Liver (tissue), 9 donors: ENCODE measurements around the gene TWIST2. TPM values are rescaled to one million over a fixed set of nuclear protein-coding genes. Genes with fewer than 3 reads are reported as not detected.

ENCODE experiments used
- DNase-seq: peaks from one replicate; pipeline ENCODE4 v3.0.0-alpha.2; 2017; ENCODE audit warnings: low spot score
- H3K27ac ChIP-seq, 2 donors: one replicate each; pipeline ENCODE4 v1.7.0; 2013; ENCODE audit warnings: inconsistent platforms in 2 of 2, low read length in 2 of 2, control low read depth in 1 of 2, low read depth in 1 of 2, mild to moderate bottlenecking in 1 of 2
- H3K27me3 ChIP-seq, 4 donors: one replicate each; pipeline versions ENCODE4 v1.6.1 to v1.7.0; 2013; ENCODE audit warnings: low read length in 3 of 4, inconsistent platforms in 1 of 4, mild to moderate bottlenecking in 1 of 4, moderate library complexity in 1 of 4; ENCODE audit not compliant: control insufficient read depth in 4 of 4, insufficient read depth in 4 of 4
- H3K36me3 ChIP-seq, 4 donors: one replicate each; pipeline versions ENCODE4 v1.6.1 to v1.7.0; 2013; ENCODE audit warnings: low read length in 3 of 4, mild to moderate bottlenecking in 3 of 4, low read depth in 1 of 4, moderate library complexity in 1 of 4; ENCODE audit not compliant: control insufficient read depth in 4 of 4, insufficient read depth in 3 of 4
- H3K4me1 ChIP-seq, 4 donors: one replicate each; pipeline versions ENCODE4 v1.6.1 to v1.7.0; 2013; ENCODE audit warnings: low read length in 3 of 4, mild to moderate bottlenecking in 3 of 4, moderate library complexity in 1 of 4; ENCODE audit not compliant: control insufficient read depth in 4 of 4, insufficient read depth in 4 of 4
- H3K4me3 ChIP-seq, 3 donors: one replicate each; pipeline versions ENCODE4 v1.6.1 to v1.7.0; 2013; ENCODE audit warnings: low read length in 3 of 3, control low read depth in 1 of 3, low read depth in 1 of 3, mild to moderate bottlenecking in 1 of 3
- H3K9ac ChIP-seq, 2 donors: one replicate each; pipeline ENCODE4 v1.7.0; 2013; ENCODE audit warnings: low read length in 2 of 2, mild to moderate bottlenecking in 2 of 2, moderate library complexity in 2 of 2, control low read depth in 1 of 2, low read depth in 1 of 2
- H3K9me3 ChIP-seq, 4 donors: one replicate each; pipeline versions ENCODE4 v1.6.1 to v1.7.0; 2013; ENCODE audit warnings: low read length in 3 of 4; ENCODE audit not compliant: control insufficient read depth in 4 of 4
- ATF3 ChIP-seq: IDR thresholded peaks from 2 replicates; pipeline ENCODE4 v1.6.1; 2016; ENCODE audit warnings: antibody characterized with exemption
- CTCF ChIP-seq: fragments of 150-350 bp; IDR thresholded peaks from 2 replicates; pipeline ENCODE4 v1.5.1; 2017; ENCODE audit warnings: improper control_type of control experiment, low read depth, low read length; ENCODE audit not compliant: missing input control
- EGR1 ChIP-seq, 2 donors: IDR thresholded peaks; 2 replicates each; pipeline ENCODE4 v1.6.1; 2016 to 2018; ENCODE audit warnings: antibody characterized with exemption in 2 of 2, low read depth in 2 of 2
- FOXA1 ChIP-seq: IDR thresholded peaks from 2 replicates; pipeline ENCODE4 v1.6.1; 2016; ENCODE audit warnings: antibody characterized with exemption
- FOXA2 ChIP-seq: IDR thresholded peaks from 2 replicates; pipeline ENCODE4 v1.6.1; 2016; ENCODE audit warnings: antibody characterized with exemption
- GABPA ChIP-seq, 2 donors: IDR thresholded peaks in 1 of 2; conservative IDR thresholded peaks in 1 of 2; 2 replicates each; pipeline ENCODE4 v1.6.1; 2016; ENCODE audit warnings: antibody characterized with exemption in 2 of 2, mild to moderate bottlenecking in 1 of 2, moderate library complexity in 1 of 2
- HNF4A ChIP-seq, 2 donors: conservative IDR thresholded peaks; 2 replicates each; pipeline ENCODE4 v1.6.1; 2016; ENCODE audit warnings: antibody characterized with exemption in 2 of 2, mild to moderate bottlenecking in 2 of 2
- HNF4G ChIP-seq: IDR thresholded peaks from 2 replicates; pipeline ENCODE4 v1.6.1; 2016; ENCODE audit warnings: antibody characterized with exemption
- JUND ChIP-seq, 2 donors: IDR thresholded peaks; 2 replicates each; pipeline ENCODE4 v1.6.1; 2016; ENCODE audit warnings: antibody characterized with exemption in 2 of 2
- MAX ChIP-seq: IDR thresholded peaks from 2 replicates; pipeline ENCODE4 v1.6.1; 2016; ENCODE audit warnings: antibody characterized with exemption
- NR2F2 ChIP-seq: IDR thresholded peaks from 2 replicates; pipeline ENCODE4 v1.6.1; 2016; ENCODE audit warnings: antibody characterized with exemption
- RAD21 ChIP-seq, 2 donors: IDR thresholded peaks; 2 replicates each; pipeline ENCODE4 v1.6.1; 2016; ENCODE audit warnings: antibody characterized with exemption in 2 of 2, mild to moderate bottlenecking in 2 of 2
- REST ChIP-seq: IDR thresholded peaks from 2 replicates; pipeline ENCODE4 v1.6.1; 2016; ENCODE audit warnings: antibody characterized with exemption, mild to moderate bottlenecking
- SP1 ChIP-seq: IDR thresholded peaks from 2 replicates; pipeline ENCODE4 v1.6.1; 2018; ENCODE audit warnings: antibody characterized with exemption, mild to moderate bottlenecking
- TAF1 ChIP-seq: conservative IDR thresholded peaks from 2 replicates; pipeline ENCODE4 v1.6.1; 2016; ENCODE audit warnings: antibody characterized with exemption, mild to moderate bottlenecking
- YY1 ChIP-seq: IDR thresholded peaks from 2 replicates; pipeline ENCODE4 v1.6.1; 2016; ENCODE audit warnings: antibody characterized with exemption, mild to moderate bottlenecking
- ZBTB33 ChIP-seq: IDR thresholded peaks from 2 replicates; pipeline ENCODE4 v1.6.1; 2016; ENCODE audit warnings: antibody characterized with exemption
- WGBS: extraction: QIAGEN DNeasy Blood & Tissue Kit; methylation state at CpG from one replicate; pipeline ENCODE4 v1.1.7; 2013; 5-methylcytosine and 5-hydroxymethylcytosine counted together
- polyA plus RNA-seq, 2 donors: library from polyadenylated mRNA; stranded (reverse) in 1 of 2; unstranded in 1 of 2; fragments of 200-250 nt in 1 of 2; fragments of >200 nt in 1 of 2; fragmentation: Nextera tagmentation in 1 of 2; extraction: Ambion mirVana in 1 of 2; gene quantifications; one replicate each; pipeline versions ENCODE4 v1.2.1 to v1.2.3, GENCODE V29; 2013 to 2015
- total RNA-seq, 2 donors: library from RNA; depleted of rRNA; stranded (reverse); fragments of >200 nt; gene quantifications; one replicate each; pipeline ENCODE4 v1.2.3, GENCODE V29; 2014
- donor health status: healthy.
- donor health status: healthy.
- donor health status: healthy.
- donor health status: healthy.
- donor health status: healthy.

The TWIST2 gene
- total and polyA plus RNA-seq, 4 donors, result 0.17 to 0.20 (median 0.19) TPM; not detected in 1

- no peaks in the 10 kb centered on the region for H3K36me3 ChIP-seq
- H3K27ac ChIP-seq, result no peak overlapping the region
- WGBS, result 82% methylated on average over 20 of the region's 20 CpGs
- DNase-seq, result no peak
- H3K27me3 ChIP-seq, result peaks cover 0 to 5% (median 0%) of the 10 kb centered on the region in 4 donors
- TF ChIP-seq SP1 (no peak), HNF4G (no peak), TAF1 (no peak), ZBTB33 (no peak), RAD21 (IDR thresholded peaks at IDR 0.05) (no peak), JUND (IDR thresholded peaks at IDR 0.05) (no peak)
- H3K4me3 ChIP-seq, result no peak overlapping the region
- no peaks in the 10 kb centered on the region for H3K9me3 ChIP-seq
- H3K9ac ChIP-seq, result no peak overlapping the region
- H3K4me1 ChIP-seq, result no peaks in the 10 kb centered on the region
Measured at GRCh38 chr2:238925816-238926521, 78.1 kb downstream of the TWIST2 start.

GRCh38 chr2:238926761-238927611 is 79.1 kb downstream of the TWIST2 start:
- Histone ChIP-seq H3K9ac (no peak overlapping the region), H3K27me3 (peaks cover 0 to 5% (median 0%) of the 10 kb centered on the region in 4 donors), H3K4me3 (no peak overlapping the region), H3K27ac (no peak overlapping the region), H3K4me1 (no peaks in the 10 kb centered on the region), H3K9me3 (no peaks in the 10 kb centered on the region), H3K36me3 (no peaks in the 10 kb centered on the region)
- no peak for DNase-seq
- no peak for TF ChIP-seq FOXA1
- TF ChIP-seq GABPA (IDR thresholded peaks at IDR 0.05 in 1 of 2, conservative IDR thresholded peaks at IDR 0.05 in 1 of 2), result no peak
- TF ChIP-seq ATF3, result no peak
- no peak for TF ChIP-seq MAX
- TF ChIP-seq FOXA2, result no peak
- TF ChIP-seq CTCF, result no peak
- TF ChIP-seq EGR1 (IDR thresholded peaks at IDR 0.05; ENCODE audit: low read depth in 2 of 2), result no peak
- TF ChIP-seq REST, result no peak
- TF ChIP-seq TAF1, result no peak
- TF ChIP-seq RAD21 (IDR thresholded peaks at IDR 0.05), result no peak
- TF ChIP-seq NR2F2, result no peak
- no peak for TF ChIP-seq ZBTB33
- no peak for TF ChIP-seq HNF4G
- no peak for TF ChIP-seq HNF4A (conservative IDR thresholded peaks at IDR 0.05)
- no peak for TF ChIP-seq YY1
- 84% methylated on average over 24 of the region's 24 CpGs for WGBS
